HL-60 (cell line): ENCODE measurements around the gene TM4SF4.

Source experiments
- CTCF ChIP-seq: IDR thresholded peaks from one replicate; pipeline ENCODE4 v1.5.1; 2011; ENCODE audit warnings: low read length, control low read depth, inconsistent platforms; ENCODE audit not compliant: insufficient read depth
- POLR2AphosphoS5 ChIP-seq: IDR thresholded peaks from 2 replicates; pipeline ENCODE4 v1.6.1; 2012; ENCODE audit warnings: low read depth
- SPI1 ChIP-seq: IDR thresholded peaks from 2 replicates; pipeline ENCODE4 v1.6.1; 2012; ENCODE audit warnings: low read depth, mild to moderate bottlenecking, borderline replicate concordance

- TF ChIP-seq CTCF (peak; percentile 20), SPI1 (no peak), POLR2AphosphoS5 (no peak)
Observed at GRCh38 chr3:149489060-149489690, 14.7 kb downstream of the TM4SF4 start.
